ENCODE results near the gene ATP8B4.

- TF ChIP-seq ZFP30 (CRISPR knock-in tag; IDR thresholded peaks at IDR 0.05) (no peak), TCF4 (CRISPR knock-in tag; IDR thresholded peaks at IDR 0.05; ENCODE audit: borderline replicate concordance) (no peak), ARNTL (CRISPR knock-in tag; IDR thresholded peaks at IDR 0.05; ENCODE audit: borderline replicate concordance, low read depth) (no peak), ESRRG (CRISPR knock-in tag; IDR thresholded peaks at IDR 0.05) (no peak), SNAI2 (CRISPR knock-in tag; IDR thresholded peaks at IDR 0.05) (no peak), ISL1 (CRISPR knock-in tag; IDR thresholded peaks at IDR 0.05) (no peak), PATZ1 (CRISPR knock-in tag; IDR thresholded peaks at IDR 0.05; ENCODE audit: borderline replicate concordance) (no peak), CSRNP3 (CRISPR knock-in tag; IDR thresholded peaks at IDR 0.05) (no peak), RARB (CRISPR knock-in tag; IDR thresholded peaks at IDR 0.05) (no peak), OSR1 (CRISPR knock-in tag; IDR thresholded peaks at IDR 0.05) (no peak), ZNF8 (CRISPR knock-in tag; IDR thresholded peaks at IDR 0.05) (no peak), CSDC2 (CRISPR knock-in tag; IDR thresholded peaks at IDR 0.05) (no peak)
Measured at GRCh38 chr15:49898575-49899283, 220.3 kb downstream of the ATP8B4 start.
